HCT116 (cell line): ENCODE data around the gene TRERF1. TPM values are rescaled to one million over a fixed set of nuclear protein-coding genes. Genes with fewer than 3 reads are reported as not detected.

Source experiments
- ATAC-seq: fragments of 200-7000 bp; cut with Tn5 transposase; 2 replicates; pipeline ENCODE4 v1.9.1; 2020; ENCODE audit warnings: mild to moderate bottlenecking, moderate library complexity
- BruUV-seq: library from RNA; stranded (reverse); fragments of 400-500 nt; replicated peaks from 2 replicates; lab custom pipeline; 2021; lab: Mats Ljungman, UMichigan
- CTCF ChIA-PET: fragments of 300-600 bp; sonication (Branson Sonifier 250); formaldehyde crosslinking; loops from one replicate; lab custom pipeline; 2021; ENCODE audit warnings: antibody characterized with exemption; lab: Charles Lee
- POLR2A ChIA-PET: fragments of 300-600, 350-600 bp; sonication (Branson Sonifier 250); formaldehyde crosslinking; loops from one replicate; lab custom pipeline; 2021; ENCODE audit warnings: antibody characterized with exemption; lab: Charles Lee
- RAD21 ChIA-PET, 2 experiments: fragments of 300-600 bp; sonication (Branson Sonifier 250); formaldehyde crosslinking; loops; one replicate each; lab custom pipeline; 2023; ENCODE audit warnings: low total read pairs in 2 of 2; ENCODE audit not compliant: uncharacterized antibody in 2 of 2, unreplicated experiment in 2 of 2, low non-redundant PET in 1 of 2; lab: Charles Lee
- DNase-seq: peaks from one replicate; pipeline ENCODE4 v3.0.0-alpha.2; 2010; ENCODE audit warnings: low read depth, low spot score
- H2AFZ ChIP-seq: fragments of 200-600 bp; shearing (Covaris generic), sonication (generic); 2 replicates; pipeline ENCODE4 v1.6.1; 2017; ENCODE audit warnings: low read depth, mixed run types, mixed read lengths, antibody characterized with exemption, low read length; ENCODE audit not compliant: poor library complexity, severe bottlenecking
- H3K27ac ChIP-seq: 2 replicates; pipeline ENCODE4 v1.5.1; 2012; ENCODE audit warnings: low read depth, low read length
- H3K27me3 ChIP-seq: fragments of 200-600 bp; sonication (generic); 2 replicates; pipeline ENCODE4 v1.6.1; 2016; ENCODE audit warnings: mixed run types, low read length, mixed read lengths; ENCODE audit not compliant: insufficient read depth
- H3K36me3 ChIP-seq, 2 experiments: fragments of 200-500 bp in 1 of 2; fragments of 200-600 bp in 1 of 2; sonication (Bioruptor generic) in 1 of 2; sonication (generic) in 1 of 2; 2 replicates each; pipeline versions ENCODE4 v1.5.1 to v1.6.1; 2014 to 2016; ENCODE audit warnings: low read length in 2 of 2, inconsistent platforms in 1 of 2, mixed read lengths in 1 of 2, mixed run types in 1 of 2; ENCODE audit not compliant: insufficient read depth in 2 of 2, control insufficient read depth in 1 of 2
- H3K4me1 ChIP-seq, 2 experiments: fragments of 200-600 bp in 1 of 2; sonication (generic) in 1 of 2; 2 replicates each; pipeline versions ENCODE4 v1.5.1 to v1.6.1; 2012 to 2017; ENCODE audit warnings: low read length in 2 of 2, inconsistent platforms in 1 of 2, mild to moderate bottlenecking in 1 of 2, mixed read lengths in 1 of 2, mixed run types in 1 of 2, moderate library complexity in 1 of 2; ENCODE audit not compliant: insufficient read depth in 2 of 2, control insufficient read depth in 1 of 2
- H3K4me2 ChIP-seq: fragments of 200-600 bp; sonication (generic); 2 replicates; pipeline ENCODE4 v1.6.1; 2017; ENCODE audit warnings: mixed run types, low read length, mixed read lengths
- H3K4me3 ChIP-seq, 2 experiments: fragments of 200-600 bp in 1 of 2; sonication (generic) in 1 of 2; replicated peaks in 1 of 2; 2 replicates each; pipeline ENCODE4 v1.5.1; 2011 to 2016; ENCODE audit warnings: low read length in 2 of 2, control low read depth in 1 of 2, low read depth in 1 of 2, mild to moderate bottlenecking in 1 of 2, mixed read lengths in 1 of 2, mixed run types in 1 of 2
- H3K79me2 ChIP-seq: fragments of 200-600 bp; sonication (generic); 2 replicates; pipeline ENCODE4 v1.6.1; 2017; ENCODE audit warnings: mild to moderate bottlenecking, mixed run types, low read length, moderate library complexity, mixed read lengths; ENCODE audit not compliant: insufficient read depth
- H3K9ac ChIP-seq: fragments of 200-600 bp; sonication (generic); 2 replicates; pipeline ENCODE4 v1.6.1; 2016; ENCODE audit warnings: low read length, mixed read lengths
- H3K9me2 ChIP-seq: fragments of 200-600 bp; sonication (generic), shearing (Covaris generic); 2 replicates; pipeline ENCODE4 v1.6.1; 2017; ENCODE audit warnings: mixed run types, mild to moderate bottlenecking, moderate library complexity; ENCODE audit not compliant: insufficient read depth
- H3K9me3 ChIP-seq, 2 experiments: fragments of 200-500 bp in 1 of 2; fragments of 200-600 bp in 1 of 2; sonication (Bioruptor generic) in 1 of 2; sonication (generic) in 1 of 2; 2 replicates each; pipeline ENCODE4 v1.6.1; 2014 to 2017; ENCODE audit warnings: low read length in 2 of 2, mixed read lengths in 2 of 2, inconsistent platforms in 1 of 2, low read depth in 1 of 2, mild to moderate bottlenecking in 1 of 2, mixed run types in 1 of 2, moderate library complexity in 1 of 2; ENCODE audit not compliant: control insufficient read depth in 1 of 2, insufficient read depth in 1 of 2
- H4K20me1 ChIP-seq: fragments of 200-600 bp; sonication (generic), shearing (Covaris generic); 2 replicates; pipeline ENCODE4 v1.6.1; 2017; ENCODE audit warnings: mixed run types, mild to moderate bottlenecking, moderate library complexity; ENCODE audit not compliant: insufficient read depth
- CEBPB ChIP-seq: IDR thresholded peaks from 2 replicates; pipeline ENCODE4 v1.6.1; 2012; ENCODE audit warnings: low read depth
- EGR1 ChIP-seq: IDR thresholded peaks from 2 replicates; pipeline ENCODE4 v1.6.1; 2012; ENCODE audit warnings: low read depth
- EZH2 ChIP-seq: fragments of 200-600 bp; sonication (generic); IDR thresholded peaks from 2 replicates; pipeline ENCODE4 v1.6.1; 2017; ENCODE audit warnings: antibody characterized with exemption, mixed run types
- JUND ChIP-seq: IDR thresholded peaks from 2 replicates; pipeline ENCODE4 v1.6.1; 2012
- YY1 ChIP-seq: IDR thresholded peaks from 2 replicates; pipeline ENCODE4 v1.6.1; 2011; ENCODE audit warnings: low read length, low read depth, moderate library complexity, mild to moderate bottlenecking; ENCODE audit not compliant: insufficient replicate concordance; ENCODE audit errors: extremely low read depth
- ZNF274 ChIP-seq: fragments of 200-500 bp; sonication (Bioruptor generic); IDR thresholded peaks from 2 replicates; pipeline ENCODE4 v1.6.1; 2014; ENCODE audit warnings: mild to moderate bottlenecking, low read depth, low read length, inconsistent platforms
- intact Hi-C: fragments of 100-400 bp; cut with micrococcal nuclease; formaldehyde crosslinking; loops from 2 replicates; pipeline ENCODE4 v1.10.0; 2022
- total RNA-seq: library from RNA; stranded (reverse); gene quantifications from one replicate; pipeline ENCODE4 v1.2.1, GENCODE V29; 2021; ENCODE audit not compliant: unreplicated experiment
- TF ChIP-seq, protein P1 (sequence below): IDR thresholded peaks from 2 replicates; pipeline ENCODE4 v1.6.1; 2012; ENCODE audit warnings: low read depth

The TRERF1 gene
- total RNA-seq, 1 experiment from 2014 or later, result 12.4 TPM

DNA sequence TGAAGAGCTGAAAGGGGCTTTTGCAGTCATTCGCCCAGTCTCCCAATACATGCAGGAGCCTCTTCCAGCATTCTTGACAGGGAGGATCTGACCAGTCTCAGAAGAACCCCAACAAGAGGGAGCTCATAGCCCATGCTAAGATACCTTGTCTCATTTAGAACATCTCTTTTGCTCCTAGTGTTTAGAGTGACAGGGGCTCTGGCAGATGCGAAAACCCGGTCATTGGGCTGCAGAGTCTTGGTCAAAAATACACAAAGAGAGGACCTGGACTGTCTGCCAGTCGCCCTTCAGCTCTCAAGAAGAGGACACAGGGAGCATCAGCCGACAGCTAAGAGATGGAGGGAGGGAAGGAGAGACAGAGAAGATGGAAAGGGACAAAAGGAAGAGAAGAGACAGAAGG is 257.7 kb downstream of the TRERF1 start:
- Histone ChIP-seq H2AFZ (no peak overlapping the region), H3K4me3 (no peak overlapping the region), H3K27me3 (no peaks in the 10 kb centered on the region), H3K27ac (no peak overlapping the region), H3K9ac (no peak overlapping the region), H3K79me2 (no peaks in the 10 kb centered on the region), H3K9me3 (no peaks in the 10 kb centered on the region), H3K9me2 (no peaks in the 10 kb centered on the region), H3K4me2 (no peak overlapping the region), H4K20me1 (no peaks in the 10 kb centered on the region), H3K4me1 (peaks cover 11 to 14% of the 10 kb centered on the region in 2 experiments; a peak in 3 of 4 replicates), H3K36me3 (no peaks in the 10 kb centered on the region)
- CTCF ChIA-PET, result no interaction called here
- intact Hi-C loops, result no loop called here
- BruUV-seq, result no TSS peak
- ATAC-seq, result no peak
- TF ChIP-seq JUND (no peak), YY1 (no peak), ZNF274 (no peak), CEBPB (no peak), EZH2 (no peak), EGR1 (no peak)
- TF ChIP-seq, protein P1, sequence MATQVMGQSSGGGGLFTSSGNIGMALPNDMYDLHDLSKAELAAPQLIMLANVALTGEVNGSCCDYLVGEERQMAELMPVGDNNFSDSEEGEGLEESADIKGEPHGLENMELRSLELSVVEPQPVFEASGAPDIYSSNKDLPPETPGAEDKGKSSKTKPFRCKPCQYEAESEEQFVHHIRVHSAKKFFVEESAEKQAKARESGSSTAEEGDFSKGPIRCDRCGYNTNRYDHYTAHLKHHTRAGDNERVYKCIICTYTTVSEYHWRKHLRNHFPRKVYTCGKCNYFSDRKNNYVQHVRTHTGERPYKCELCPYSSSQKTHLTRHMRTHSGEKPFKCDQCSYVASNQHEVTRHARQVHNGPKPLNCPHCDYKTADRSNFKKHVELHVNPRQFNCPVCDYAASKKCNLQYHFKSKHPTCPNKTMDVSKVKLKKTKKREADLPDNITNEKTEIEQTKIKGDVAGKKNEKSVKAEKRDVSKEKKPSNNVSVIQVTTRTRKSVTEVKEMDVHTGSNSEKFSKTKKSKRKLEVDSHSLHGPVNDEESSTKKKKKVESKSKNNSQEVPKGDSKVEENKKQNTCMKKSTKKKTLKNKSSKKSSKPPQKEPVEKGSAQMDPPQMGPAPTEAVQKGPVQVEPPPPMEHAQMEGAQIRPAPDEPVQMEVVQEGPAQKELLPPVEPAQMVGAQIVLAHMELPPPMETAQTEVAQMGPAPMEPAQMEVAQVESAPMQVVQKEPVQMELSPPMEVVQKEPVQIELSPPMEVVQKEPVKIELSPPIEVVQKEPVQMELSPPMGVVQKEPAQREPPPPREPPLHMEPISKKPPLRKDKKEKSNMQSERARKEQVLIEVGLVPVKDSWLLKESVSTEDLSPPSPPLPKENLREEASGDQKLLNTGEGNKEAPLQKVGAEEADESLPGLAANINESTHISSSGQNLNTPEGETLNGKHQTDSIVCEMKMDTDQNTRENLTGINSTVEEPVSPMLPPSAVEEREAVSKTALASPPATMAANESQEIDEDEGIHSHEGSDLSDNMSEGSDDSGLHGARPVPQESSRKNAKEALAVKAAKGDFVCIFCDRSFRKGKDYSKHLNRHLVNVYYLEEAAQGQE, result no peak
- RAD21 ChIA-PET, result no interaction called here
- no peak for DNase-seq
- POLR2A ChIA-PET, result interaction anchor here (0.9 to 1.2 kb wide), 2 partner anchors 12 to 100 kb away, joined by 3 to 4 read pairs; no protein-coding TSS in a partner anchor
